Limb (tissue), 2 donors: ENCODE results near the gene ULK1.
"Not testable (repeated sequence)": the region's sequence is repeated elsewhere in the genome, so short reads cannot be mapped to it uniquely, and the experiment has no call there.

Experiments used
- DNase-seq, 2 donors: peaks; one replicate each; pipeline ENCODE4 v3.0.0-alpha.2; 2016; ENCODE audit errors: extremely low spot score in 2 of 2

Gene ULK1

DNA sequence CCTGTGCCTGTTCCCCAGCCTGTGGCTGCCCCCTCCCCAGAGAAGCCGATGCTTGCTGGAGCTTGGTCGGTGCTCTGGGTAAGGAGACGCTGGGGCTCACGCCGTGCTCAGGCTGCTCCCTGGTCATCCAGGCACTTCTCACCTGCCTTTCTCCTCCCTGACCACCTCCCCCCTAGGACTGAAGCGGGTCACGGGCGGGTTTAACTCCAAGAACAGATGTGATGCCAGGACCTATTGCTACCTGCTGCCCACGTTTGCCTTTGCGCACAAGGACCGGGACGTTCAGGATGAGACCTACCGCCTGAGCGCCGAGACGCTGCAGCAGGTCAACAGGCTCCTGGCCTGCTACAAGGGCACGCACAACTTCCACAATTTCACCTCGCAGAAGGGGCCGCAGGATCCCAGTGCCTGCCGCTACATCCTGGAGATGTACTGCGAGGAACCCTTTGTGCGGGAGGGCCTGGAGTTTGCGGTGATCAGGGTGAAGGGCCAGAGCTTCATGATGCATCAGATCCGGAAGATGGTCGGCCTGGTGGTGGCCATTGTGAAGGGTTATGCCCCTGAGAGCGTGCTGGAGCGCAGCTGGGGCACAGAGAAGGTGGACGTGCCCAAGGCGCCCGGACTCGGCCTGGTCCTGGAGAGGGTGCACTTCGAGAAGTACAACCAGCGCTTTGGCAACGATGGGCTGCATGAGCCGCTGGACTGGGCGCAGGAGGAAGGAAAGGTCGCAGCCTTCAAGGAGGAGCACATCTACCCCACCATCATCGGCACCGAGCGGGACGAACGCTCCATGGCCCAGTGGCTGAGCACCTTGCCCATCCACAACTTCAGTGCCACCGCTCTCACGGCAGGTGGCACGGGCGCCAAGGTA, 46.9 kb downstream of the ULK1 start:
- DNase-seq, result no peak

- DNase-seq, result no peak
Observed at GRCh38 chr12:131941987-131942341, 47.5 kb downstream of the ULK1 start.

GRCh38 chr12:131942671-131943070, 48.2 kb downstream of the ULK1 start:
- DNase-seq, result no peak

- DNase-seq, result no peak
Observed at GRCh38 chr12:131943389-131943788, 49.0 kb downstream of the ULK1 start.

DNA sequence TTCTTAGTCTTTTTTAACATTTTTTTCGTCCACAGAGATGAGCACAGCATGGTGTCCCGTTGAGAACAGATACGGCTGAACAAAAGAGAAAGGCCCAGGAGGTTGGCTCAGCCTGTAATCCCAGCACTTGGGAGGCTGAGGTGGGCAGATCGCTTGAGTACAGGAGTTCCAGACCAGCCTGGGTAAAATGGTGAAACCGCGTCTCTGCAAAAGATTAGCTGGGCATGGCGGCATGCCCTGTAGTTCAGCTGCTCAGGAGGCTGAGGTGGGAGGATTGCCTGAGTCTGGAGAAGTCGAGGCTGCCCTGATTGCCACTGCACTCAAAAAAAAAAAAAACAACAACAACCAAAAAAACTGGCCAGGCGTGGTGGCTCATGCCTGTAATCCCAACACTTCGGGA, 49.5 kb downstream of the ULK1 start:
- DNase-seq, result no peak

DNA sequence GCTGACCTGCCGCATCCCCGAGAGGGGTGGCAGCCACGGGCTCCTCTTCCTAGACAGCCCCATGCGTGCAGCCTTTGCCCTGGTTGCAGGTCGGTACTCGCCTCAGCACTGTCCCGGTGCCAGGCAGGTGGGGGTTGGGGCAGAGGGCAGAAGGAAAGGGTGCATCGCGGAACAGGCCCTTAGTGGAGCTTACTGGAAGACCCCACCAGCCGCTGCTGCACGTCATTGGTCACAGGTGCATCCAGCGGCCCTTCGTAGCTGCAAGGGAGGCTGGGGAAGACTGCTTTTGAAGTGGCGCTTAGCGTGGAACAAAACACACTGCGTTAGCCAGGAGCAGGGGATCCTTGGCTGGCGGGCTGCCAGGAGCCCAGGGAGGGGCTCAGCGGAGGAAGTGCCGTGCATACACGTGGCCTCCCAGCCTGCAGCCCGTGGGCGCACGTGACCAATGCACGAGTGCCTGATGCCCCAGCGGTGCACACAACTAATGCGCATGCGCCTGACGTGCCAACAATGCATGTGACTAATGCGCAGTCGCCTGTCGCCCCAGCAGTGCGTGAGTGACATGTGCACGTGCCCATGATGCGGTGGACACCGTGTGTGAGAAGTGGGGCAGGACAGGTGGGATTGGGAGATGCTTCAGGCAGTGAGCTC, 50.3 kb downstream of the ULK1 start:
- no peak for DNase-seq

GRCh38 chr12:131946757-131947156, 52.3 kb downstream of the ULK1 start:
- DNase-seq, result no peak

DNA sequence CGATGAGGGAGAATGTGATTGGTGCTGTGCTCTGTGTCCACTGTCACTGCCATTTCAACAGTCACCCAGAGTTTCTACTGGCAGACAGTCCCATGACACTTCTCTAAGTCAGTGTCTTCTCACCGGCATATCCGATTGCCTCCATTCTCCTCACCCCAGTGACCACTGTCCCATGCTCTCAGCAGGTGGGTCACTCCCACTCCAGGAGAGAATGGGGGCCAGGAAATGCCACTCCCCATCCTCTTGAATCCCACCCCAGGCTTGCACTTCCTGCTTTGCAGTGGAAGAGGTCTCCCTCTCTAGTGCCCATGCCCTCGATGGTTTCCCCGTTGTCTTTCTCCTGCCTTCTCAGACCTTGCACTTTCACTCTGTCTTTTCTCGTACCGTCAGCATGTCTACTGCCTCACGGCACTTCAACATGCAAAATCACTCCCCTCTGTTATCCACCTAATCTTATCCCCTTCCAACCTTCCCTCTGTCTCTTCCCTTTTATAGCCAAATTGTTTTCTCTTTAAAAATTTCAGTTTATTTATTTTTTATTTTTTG, 53.1 kb downstream of the ULK1 start:
- DNase-seq, result no peak

DNA sequence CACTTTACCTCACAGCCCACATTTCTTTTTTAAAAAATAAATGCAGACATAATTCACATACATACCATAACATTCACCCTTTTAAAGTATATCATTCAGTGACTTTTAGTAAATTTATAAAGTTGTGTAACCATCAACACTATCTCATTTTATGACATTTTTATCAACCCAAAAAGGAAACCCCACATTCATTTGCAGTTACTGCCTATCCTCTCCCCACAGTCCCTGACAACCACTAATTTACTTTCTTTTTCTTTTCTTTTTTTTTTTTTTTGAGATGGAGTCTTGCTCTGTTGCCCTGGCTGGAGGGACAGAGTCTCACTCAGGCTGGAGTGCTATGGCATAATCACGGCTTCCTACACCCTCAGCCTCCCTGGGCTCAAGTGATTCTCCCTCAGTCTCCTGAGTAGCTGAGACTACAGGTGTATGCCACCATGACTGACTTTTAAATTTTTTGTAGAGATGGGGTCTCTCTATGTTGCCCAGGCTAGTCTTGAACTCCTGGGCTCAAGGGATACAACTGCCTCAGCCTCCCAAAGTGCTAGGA, 53.8 kb downstream of the ULK1 start:
- DNase-seq, result no peak

GRCh38 chr12:131948713-131949430, 54.5 kb downstream of the ULK1 start:
- not testable (repeated sequence) for DNase-seq

GRCh38 chr12:131949431-131950181, 55.2 kb downstream of the ULK1 start, which contains the start of gene EP400:
TSS of gene EP400 (plus strand) at chr12:131949942. CDS start at chr12:131960620, 10,678 bp downstream.
- DNase-seq, result peak; percentile 95 to 96

DNA sequence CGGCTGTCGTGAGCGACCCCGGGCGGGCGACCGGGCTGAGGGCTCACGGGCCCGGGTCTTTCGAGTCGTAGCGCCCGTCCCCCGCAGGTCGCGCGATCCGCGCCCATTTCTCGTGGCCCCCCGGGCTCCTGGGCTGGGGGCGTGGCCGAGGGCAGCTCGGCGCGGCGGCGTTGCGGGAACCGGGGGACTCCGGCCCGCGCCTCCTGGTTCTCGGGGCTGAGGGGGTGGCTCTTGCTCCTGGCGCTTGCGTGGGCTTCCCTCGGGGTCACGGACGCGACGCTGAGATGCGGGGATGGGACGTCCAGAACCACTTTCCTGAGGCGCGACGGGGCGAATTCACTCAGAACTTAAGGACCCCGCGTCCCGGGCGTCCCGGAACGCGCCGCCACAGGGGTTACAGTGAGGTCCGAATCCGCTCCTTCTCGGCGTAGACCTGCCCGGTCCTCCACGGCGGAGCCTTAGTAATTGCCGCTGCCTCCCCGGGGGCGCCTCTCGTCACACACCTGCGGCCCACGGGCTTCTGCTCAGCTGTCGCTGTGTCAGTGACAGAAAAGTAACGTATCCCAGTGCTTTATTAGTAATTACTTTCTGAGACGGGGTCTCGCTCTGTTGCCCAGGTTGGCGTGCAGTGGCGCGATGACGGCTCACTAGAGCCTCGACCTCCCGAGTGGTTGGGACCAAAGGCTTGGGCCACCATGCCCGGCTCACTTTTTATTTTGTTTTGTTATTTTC, 55.9 kb downstream of the ULK1 start:
- DNase-seq, result peak in 1 of 2 donors; percentile 70

DNA sequence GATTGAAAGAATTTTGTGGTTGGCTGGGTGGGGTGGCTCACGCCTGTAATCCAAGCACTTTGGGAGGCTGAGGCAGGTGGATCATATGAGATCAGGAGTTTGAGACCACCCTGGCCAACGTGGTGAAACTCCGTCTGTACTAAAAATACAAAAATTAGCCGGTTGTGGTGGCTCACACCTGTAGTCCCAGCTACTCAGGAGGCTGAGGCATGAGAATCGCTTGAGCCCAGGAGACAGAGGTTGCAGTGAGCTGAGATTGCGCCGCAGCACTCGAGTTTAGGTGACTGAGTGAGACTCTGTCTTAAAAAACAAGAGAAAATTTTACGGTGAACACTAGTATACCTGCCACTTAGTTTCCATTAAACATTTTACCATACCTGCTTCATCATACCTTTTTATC, 59.4 kb downstream of the ULK1 start:
- DNase-seq, result not testable (repeated sequence)

GRCh38 chr12:131954460-131954859, 60.0 kb downstream of the ULK1 start:
- DNase-seq, result not testable (repeated sequence)

DNA sequence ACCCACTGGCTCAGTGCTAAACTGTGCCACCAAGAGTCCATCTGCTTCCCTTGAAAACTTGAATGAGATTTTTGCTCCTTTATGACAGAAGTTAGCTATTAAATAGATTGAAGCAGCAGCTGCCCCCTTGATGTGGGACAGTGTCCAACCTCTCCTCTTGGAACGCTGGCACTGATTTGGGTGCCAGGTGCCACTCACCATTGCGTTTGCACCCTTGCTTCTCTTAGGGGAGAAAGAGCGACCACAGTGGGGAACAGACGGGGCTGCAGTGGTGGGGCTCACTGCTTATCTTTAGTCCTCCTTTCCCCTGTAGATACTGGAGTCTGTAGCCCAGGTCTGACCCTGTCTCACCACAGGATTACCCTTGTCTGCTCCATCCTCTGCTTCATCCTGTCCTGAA, 64.7 kb downstream of the ULK1 start:
- DNase-seq, result no peak

DNA sequence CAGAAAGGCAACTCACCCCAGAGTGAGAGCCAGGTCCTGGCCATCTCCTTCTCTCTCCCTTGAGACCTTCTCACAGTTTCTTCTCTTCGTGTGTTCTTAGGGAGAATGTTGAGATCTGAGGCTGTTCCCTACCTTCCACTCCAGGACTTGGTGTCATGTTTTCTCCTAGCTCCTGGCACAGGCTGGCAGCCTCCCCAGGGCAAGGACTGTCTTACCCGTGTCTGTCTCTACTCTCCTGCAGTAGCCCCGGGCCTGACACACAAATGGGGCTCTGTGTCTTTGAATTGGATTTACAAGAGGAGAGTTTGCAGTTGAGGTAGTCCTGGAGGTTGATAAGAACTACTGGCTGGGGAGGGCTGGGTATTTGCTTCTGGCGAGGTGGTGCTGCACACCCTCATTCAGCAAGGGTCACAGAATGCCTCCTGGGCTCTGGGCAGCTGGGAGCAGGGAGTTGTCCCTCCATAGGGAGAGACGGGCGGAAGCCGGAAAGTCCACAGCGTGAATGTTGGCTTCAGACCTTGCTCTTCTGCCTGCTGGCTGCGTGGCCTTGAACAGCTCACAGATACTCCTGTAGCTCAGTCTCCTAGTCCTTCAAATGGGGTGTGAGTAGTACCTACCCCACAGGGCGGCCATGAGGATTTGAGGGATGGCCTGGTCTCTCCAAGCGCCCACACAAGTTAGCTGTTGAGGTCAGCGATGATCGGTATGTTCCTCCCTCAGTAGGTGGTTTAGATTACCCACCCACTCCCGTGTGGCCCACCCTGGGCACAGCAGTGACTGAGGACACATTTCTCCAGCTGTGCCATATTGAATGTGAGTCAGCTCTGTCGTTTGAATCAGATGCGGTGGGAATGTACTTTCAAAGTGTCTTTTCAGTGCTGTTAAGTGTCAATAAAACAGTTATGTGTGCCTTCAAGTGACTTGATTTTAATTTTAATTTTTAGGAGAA, 65.5 kb downstream of the ULK1 start:
- DNase-seq, result no peak

DNA sequence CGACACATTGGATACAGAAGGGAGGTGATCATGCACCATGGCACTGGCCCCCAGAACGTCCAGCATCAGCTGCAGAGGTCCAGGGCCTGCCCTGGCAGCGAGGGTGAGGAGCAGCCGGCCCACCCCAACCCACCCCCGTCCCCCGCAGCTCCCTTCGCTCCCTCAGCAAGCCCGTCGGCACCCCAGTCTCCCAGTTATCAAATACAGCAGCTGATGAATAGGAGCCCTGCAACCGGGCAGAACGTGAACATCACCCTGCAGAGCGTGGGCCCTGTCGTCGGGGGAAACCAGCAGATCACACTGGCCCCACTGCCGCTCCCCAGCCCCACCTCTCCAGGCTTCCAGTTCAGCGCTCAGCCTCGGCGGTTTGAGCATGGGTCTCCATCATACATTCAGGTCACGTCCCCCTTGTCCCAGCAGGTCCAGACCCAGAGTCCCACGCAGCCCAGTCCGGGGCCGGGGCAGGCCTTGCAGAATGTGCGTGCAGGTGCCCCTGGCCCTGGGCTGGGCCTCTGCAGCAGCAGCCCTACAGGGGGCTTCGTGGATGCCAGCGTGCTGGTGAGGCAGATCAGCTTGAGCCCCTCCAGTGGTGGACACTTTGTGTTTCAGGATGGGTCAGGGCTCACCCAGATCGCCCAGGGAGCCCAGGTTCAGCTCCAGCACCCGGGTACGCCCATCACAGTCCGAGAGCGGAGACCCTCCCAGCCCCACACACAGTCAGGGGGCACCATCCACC, 66.3 kb downstream of the ULK1 start:
- not testable (repeated sequence) for DNase-seq

- not testable (repeated sequence) for DNase-seq
Observed at GRCh38 chr12:131961328-131961727, 66.9 kb downstream of the ULK1 start.
